Panc1 (cell line): ENCODE results near the gene GRM3. TPM values are rescaled to one million over a fixed set of nuclear protein-coding genes. Genes with fewer than 3 reads are reported as not detected.

Source experiments
- ATAC-seq: fragments of 200-7000 bp; cut with Tn5 transposase; 2 replicates; pipeline ENCODE4 v1.9.1; 2020; ENCODE audit warnings: mild to moderate bottlenecking, moderate library complexity
- BruUV-seq: library from RNA; stranded (reverse); fragments of 400-500 nt; replicated peaks from 2 replicates; lab custom pipeline; 2021; lab: Mats Ljungman, UMichigan
- CTCF ChIA-PET: fragments of 300-600 bp; sonication (Branson Sonifier 250); formaldehyde crosslinking; loops from one replicate; lab custom pipeline; 2022; ENCODE audit warnings: antibody characterized with exemption; lab: Charles Lee
- POLR2A ChIA-PET: fragments of 300-600 bp; sonication (Branson Sonifier 250); formaldehyde crosslinking; loops from one replicate; lab custom pipeline; 2022; ENCODE audit warnings: antibody characterized with exemption; lab: Charles Lee
- DNase-seq: peaks from one replicate; pipeline ENCODE4 v3.0.0-alpha.2; 2010; ENCODE audit warnings: low read depth, low spot score
- H3K27ac ChIP-seq: 2 replicates; pipeline ENCODE4 v1.5.1; 2011; ENCODE audit warnings: mild to moderate bottlenecking, low read length, inconsistent platforms
- H3K27me3 ChIP-seq: fragments of 200-500 bp; sonication (Bioruptor generic); 2 replicates; pipeline ENCODE4 v1.6.0; 2014; ENCODE audit warnings: low read length, inconsistent platforms; ENCODE audit not compliant: control insufficient read depth, insufficient read depth
- H3K36me3 ChIP-seq: fragments of 200-500 bp; sonication (Bioruptor generic); 2 replicates; pipeline ENCODE4 v1.5.1; 2014; ENCODE audit warnings: inconsistent platforms, mild to moderate bottlenecking, low read length, moderate library complexity; ENCODE audit not compliant: control insufficient read depth, insufficient read depth
- H3K4me1 ChIP-seq: 2 replicates; pipeline ENCODE4 v1.5.1; 2011; ENCODE audit warnings: inconsistent platforms, mild to moderate bottlenecking, low read length, moderate library complexity; ENCODE audit not compliant: control insufficient read depth, insufficient read depth
- H3K4me3 ChIP-seq, 2 experiments: 2 replicates each; pipeline ENCODE4 v1.5.1; 2011 to 2012; ENCODE audit warnings: low read depth in 2 of 2, low read length in 2 of 2, mild to moderate bottlenecking in 2 of 2, inconsistent platforms in 1 of 2, moderate library complexity in 1 of 2
- H3K9me3 ChIP-seq: fragments of 200-500 bp; sonication (Bioruptor generic); 2 replicates; pipeline ENCODE4 v1.5.1; 2014; ENCODE audit warnings: low read depth, mild to moderate bottlenecking, inconsistent platforms, low read length, moderate library complexity; ENCODE audit not compliant: control insufficient read depth, insufficient read depth
- POLR2AphosphoS5 ChIP-seq: IDR thresholded peaks from 2 replicates; pipeline ENCODE4 v1.6.1; 2012; ENCODE audit warnings: mild to moderate bottlenecking, low read depth, low read length, moderate library complexity
- SIN3A ChIP-seq: IDR thresholded peaks from 2 replicates; pipeline ENCODE4 v1.6.1; 2012; ENCODE audit warnings: low read depth, mild to moderate bottlenecking, low read length, moderate library complexity, borderline replicate concordance; ENCODE audit not compliant: insufficient read depth
- TCF7L2 ChIP-seq: IDR thresholded peaks from 2 replicates; pipeline ENCODE4 v1.6.1; 2011; ENCODE audit warnings: mild to moderate bottlenecking, low read depth, low read length, inconsistent platforms
- in situ Hi-C: cut with HindIII; loops from 2 replicates; pipeline ENCODE4 v1.10.0; 2016; ENCODE audit warnings: low sequenced_read_pairs, low pct_unique_long_range_greater_than_20kb
- intact Hi-C: fragments of 100-400 bp; cut with micrococcal nuclease; formaldehyde crosslinking; loops from one replicate; pipeline ENCODE4 v1.10.0; 2022; ENCODE audit not compliant: unreplicated experiment
- total RNA-seq: library from RNA; stranded (reverse); gene quantifications from one replicate; pipeline ENCODE4 v1.2.1, GENCODE V29; 2021; ENCODE audit not compliant: unreplicated experiment
- TF ChIP-seq, protein P1 (sequence below): fragments of 450-650 bp; IDR thresholded peaks from 2 replicates; pipeline ENCODE4 v1.5.1; 2017; ENCODE audit warnings: mild to moderate bottlenecking
- TF ChIP-seq, protein P2 (sequence below), 2 experiments: IDR thresholded peaks; 2 replicates each; pipeline ENCODE4 v1.6.1; 2011 to 2012; ENCODE audit warnings: low read depth in 2 of 2, control low read depth in 1 of 2, low read length in 1 of 2, mild to moderate bottlenecking in 1 of 2, moderate library complexity in 1 of 2; ENCODE audit not compliant: insufficient read depth in 1 of 2

GRM3 gene
- total RNA-seq, 1 experiment from 2014 or later: not detected

DNA sequence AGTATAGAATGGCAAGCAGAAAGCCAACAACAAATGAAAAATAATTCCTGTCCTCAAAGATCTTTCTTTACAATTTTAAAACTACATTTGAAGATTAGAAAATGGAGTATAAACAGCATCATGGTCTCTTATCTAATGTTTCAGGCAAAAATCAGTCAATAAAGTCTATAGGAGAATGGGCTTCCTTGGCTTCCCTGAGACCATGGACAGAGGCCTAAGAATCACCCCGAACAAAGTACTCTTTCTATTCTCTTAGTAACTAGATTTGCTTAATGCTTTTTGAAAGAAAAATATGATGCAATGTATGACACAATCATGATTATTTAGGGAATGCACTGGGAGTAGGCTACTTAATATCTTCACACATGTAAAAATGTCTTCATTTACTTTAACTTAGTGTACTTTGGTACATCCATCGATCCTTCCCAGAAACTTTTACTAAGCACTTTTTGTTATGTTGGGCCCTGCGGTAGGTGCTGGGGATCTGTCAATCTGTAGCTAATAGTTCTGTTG, 17.3 kb downstream of the GRM3 start:
- Histone ChIP-seq H3K27ac (no peak overlapping the region), H3K27me3 (no peaks in the 10 kb centered on the region), H3K4me1 (no peaks in the 10 kb centered on the region), H3K9me3 (no peaks in the 10 kb centered on the region), H3K4me3 (no peak overlapping the region), H3K36me3 (no peaks in the 10 kb centered on the region)
- BruUV-seq: no TSS peak
- intact Hi-C loops (no loop called here), in situ Hi-C loops (no loop called here)
- DNase-seq (no peak), ATAC-seq (no peak)
- ChIA-PET CTCF (no interaction called here), POLR2A (no interaction called here)
- TF ChIP-seq, protein P1, sequence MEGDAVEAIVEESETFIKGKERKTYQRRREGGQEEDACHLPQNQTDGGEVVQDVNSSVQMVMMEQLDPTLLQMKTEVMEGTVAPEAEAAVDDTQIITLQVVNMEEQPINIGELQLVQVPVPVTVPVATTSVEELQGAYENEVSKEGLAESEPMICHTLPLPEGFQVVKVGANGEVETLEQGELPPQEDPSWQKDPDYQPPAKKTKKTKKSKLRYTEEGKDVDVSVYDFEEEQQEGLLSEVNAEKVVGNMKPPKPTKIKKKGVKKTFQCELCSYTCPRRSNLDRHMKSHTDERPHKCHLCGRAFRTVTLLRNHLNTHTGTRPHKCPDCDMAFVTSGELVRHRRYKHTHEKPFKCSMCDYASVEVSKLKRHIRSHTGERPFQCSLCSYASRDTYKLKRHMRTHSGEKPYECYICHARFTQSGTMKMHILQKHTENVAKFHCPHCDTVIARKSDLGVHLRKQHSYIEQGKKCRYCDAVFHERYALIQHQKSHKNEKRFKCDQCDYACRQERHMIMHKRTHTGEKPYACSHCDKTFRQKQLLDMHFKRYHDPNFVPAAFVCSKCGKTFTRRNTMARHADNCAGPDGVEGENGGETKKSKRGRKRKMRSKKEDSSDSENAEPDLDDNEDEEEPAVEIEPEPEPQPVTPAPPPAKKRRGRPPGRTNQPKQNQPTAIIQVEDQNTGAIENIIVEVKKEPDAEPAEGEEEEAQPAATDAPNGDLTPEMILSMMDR: no peak
- no peak for TF ChIP-seq POLR2AphosphoS5
- TF ChIP-seq SIN3A: no peak
- no peak for TF ChIP-seq TCF7L2
- TF ChIP-seq, protein P2, sequence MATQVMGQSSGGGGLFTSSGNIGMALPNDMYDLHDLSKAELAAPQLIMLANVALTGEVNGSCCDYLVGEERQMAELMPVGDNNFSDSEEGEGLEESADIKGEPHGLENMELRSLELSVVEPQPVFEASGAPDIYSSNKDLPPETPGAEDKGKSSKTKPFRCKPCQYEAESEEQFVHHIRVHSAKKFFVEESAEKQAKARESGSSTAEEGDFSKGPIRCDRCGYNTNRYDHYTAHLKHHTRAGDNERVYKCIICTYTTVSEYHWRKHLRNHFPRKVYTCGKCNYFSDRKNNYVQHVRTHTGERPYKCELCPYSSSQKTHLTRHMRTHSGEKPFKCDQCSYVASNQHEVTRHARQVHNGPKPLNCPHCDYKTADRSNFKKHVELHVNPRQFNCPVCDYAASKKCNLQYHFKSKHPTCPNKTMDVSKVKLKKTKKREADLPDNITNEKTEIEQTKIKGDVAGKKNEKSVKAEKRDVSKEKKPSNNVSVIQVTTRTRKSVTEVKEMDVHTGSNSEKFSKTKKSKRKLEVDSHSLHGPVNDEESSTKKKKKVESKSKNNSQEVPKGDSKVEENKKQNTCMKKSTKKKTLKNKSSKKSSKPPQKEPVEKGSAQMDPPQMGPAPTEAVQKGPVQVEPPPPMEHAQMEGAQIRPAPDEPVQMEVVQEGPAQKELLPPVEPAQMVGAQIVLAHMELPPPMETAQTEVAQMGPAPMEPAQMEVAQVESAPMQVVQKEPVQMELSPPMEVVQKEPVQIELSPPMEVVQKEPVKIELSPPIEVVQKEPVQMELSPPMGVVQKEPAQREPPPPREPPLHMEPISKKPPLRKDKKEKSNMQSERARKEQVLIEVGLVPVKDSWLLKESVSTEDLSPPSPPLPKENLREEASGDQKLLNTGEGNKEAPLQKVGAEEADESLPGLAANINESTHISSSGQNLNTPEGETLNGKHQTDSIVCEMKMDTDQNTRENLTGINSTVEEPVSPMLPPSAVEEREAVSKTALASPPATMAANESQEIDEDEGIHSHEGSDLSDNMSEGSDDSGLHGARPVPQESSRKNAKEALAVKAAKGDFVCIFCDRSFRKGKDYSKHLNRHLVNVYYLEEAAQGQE (IDR thresholded peaks at IDR 0.05; ENCODE audit: insufficient read depth in 1 of 2, low read depth in 2 of 2, low read length in 1 of 2): no peak

DNA sequence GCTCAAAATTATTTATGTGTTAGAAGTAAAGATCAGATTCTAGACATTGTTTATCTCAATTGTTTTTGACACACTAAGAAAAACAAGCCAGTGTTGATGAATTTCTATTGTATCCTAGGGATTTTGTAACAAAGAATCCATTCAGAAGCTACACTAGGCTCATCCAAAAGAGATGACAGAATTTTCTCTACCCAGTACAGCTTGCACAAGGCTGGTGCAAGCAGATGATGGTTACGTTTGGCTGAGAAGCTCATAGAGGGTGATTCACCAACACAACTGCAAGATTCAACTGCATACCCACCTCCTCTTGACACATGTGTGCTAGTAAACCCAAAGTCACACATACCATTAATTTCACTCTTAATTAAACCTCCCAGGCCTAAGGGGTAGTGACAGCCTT, 20.8 kb downstream of the GRM3 start:
- intact Hi-C loops: no loop called here

GRCh38 chr7:86664991-86665390, 21.3 kb downstream of the GRM3 start:
- TF ChIP-seq, protein P2 (IDR thresholded peaks at IDR 0.05; ENCODE audit: insufficient read depth in 1 of 2, low read depth in 2 of 2, low read length in 1 of 2): no peak
- no peak for TF ChIP-seq POLR2AphosphoS5
- TF ChIP-seq, protein P1: no peak
- no peak for TF ChIP-seq SIN3A
- TF ChIP-seq TCF7L2: no peak
- in situ Hi-C loops: no loop called here
- DNase-seq (no peak), ATAC-seq (no peak)
- CTCF ChIA-PET: no interaction called here
- POLR2A ChIA-PET: no interaction called here
- H3K27ac ChIP-seq: no peak overlapping the region
- H3K9me3 ChIP-seq: no peaks in the 10 kb centered on the region
- no TSS peak for BruUV-seq
- no peaks in the 10 kb centered on the region for H3K36me3 ChIP-seq
- H3K27me3 ChIP-seq: no peaks in the 10 kb centered on the region
- intact Hi-C loops: no loop called here
- no peaks in the 10 kb centered on the region for H3K4me1 ChIP-seq
- no peak overlapping the region for H3K4me3 ChIP-seq

More for the DNA sequence above, 20.8 kb downstream of the GRM3 start:
- TF ChIP-seq TCF7L2: no peak
- Histone ChIP-seq H3K27ac (no peak overlapping the region), H3K9me3 (no peaks in the 10 kb centered on the region), H3K27me3 (no peaks in the 10 kb centered on the region), H3K4me1 (no peaks in the 10 kb centered on the region), H3K36me3 (no peaks in the 10 kb centered on the region), H3K4me3 (no peak overlapping the region)
- no peak for DNase-seq
- ChIA-PET CTCF (no interaction called here), POLR2A (no interaction called here)
- BruUV-seq: no TSS peak
- in situ Hi-C loops: no loop called here
- no peak for ATAC-seq
